Measurements from ENCODE around the gene LINC01488. TPM values are rescaled to one million over a fixed set of nuclear protein-coding genes. Genes with fewer than 3 reads are reported as not detected.

The LINC01488 gene
- total RNA-seq, 1 donor from 2014 or later = not detected

DNA sequence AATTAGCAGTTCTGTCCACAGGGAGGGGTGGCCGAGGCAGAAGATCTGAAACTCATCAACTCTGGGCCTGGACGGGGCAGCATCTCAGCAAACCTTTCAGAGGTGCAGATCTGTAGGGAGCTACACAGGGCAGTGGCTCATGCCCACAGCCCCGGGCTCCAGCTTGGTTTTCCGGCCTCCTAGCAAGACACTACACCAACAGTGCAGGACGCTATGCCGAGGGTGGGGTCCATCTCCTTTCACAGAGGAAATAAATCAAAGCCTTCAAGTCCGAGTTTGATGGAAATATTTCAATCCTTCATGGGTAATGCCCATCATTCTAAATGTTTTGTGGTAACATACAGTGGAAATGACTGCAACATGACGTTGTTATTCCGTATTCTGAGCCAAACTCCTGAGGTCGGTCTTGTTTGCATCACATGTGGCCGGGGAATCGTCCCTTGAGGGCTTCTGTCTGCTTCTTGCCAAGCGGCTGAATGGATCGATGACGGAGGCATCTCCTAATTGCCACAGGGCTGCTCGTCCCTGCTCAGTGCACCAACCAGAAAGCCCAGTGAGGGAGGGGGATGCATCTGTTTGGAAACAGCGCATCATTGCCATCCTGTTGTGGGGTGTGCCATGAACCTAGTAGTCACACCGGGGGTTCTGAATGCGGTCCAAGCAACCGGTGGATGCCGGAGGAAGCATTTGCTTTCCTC lies 30.0 kb downstream of the LINC01488 start:
- no peaks in the 10 kb centered on the region for H3K36me3 ChIP-seq (ENCODE audit: insufficient read depth, low read length)
- DNase-seq (ENCODE audit: low read depth) = peak; percentile 43
- Mint-ChIP-seq H3K36me3 (ENCODE audit: low read depth, unreplicated experiment) (peaks cover 7% of the 10 kb centered on the region), H3K4me3 (ENCODE audit: unreplicated experiment) (no peak overlapping the region), H3K4me1 (ENCODE audit: low read depth, unreplicated experiment) (peaks cover 6% of the 10 kb centered on the region), H3K9me3 (ENCODE audit: unreplicated experiment) (peaks cover 10% of the 10 kb centered on the region), H3K27ac (ENCODE audit: unreplicated experiment) (peak overlapping the region; percentile 27), H3K27me3 (ENCODE audit: low read depth, unreplicated experiment) (peaks cover 35% of the 10 kb centered on the region)
- H3K4me2 ChIP-seq (ENCODE audit: low read length) = no peak overlapping the region
- H2AFZ ChIP-seq (ENCODE audit: low read depth, low read length) = no peak overlapping the region
- no peak overlapping the region for H3K27ac ChIP-seq (ENCODE audit: low read depth, low read length)
- no peaks in the 10 kb centered on the region for H3K79me2 ChIP-seq (ENCODE audit: insufficient read depth, low read length)
- TF ChIP-seq EZH2 (IDR thresholded peaks at IDR 0.05; ENCODE audit: insufficient read depth, low read length) (no peak), CTCF (IDR thresholded peaks at IDR 0.05; ENCODE audit: insufficient read depth, low read depth, low read length) (no peak)
- H3K4me1 ChIP-seq (ENCODE audit: insufficient read depth, low read length) = peaks cover 23% of the 10 kb centered on the region
- no peaks in the 10 kb centered on the region for H4K20me1 ChIP-seq (ENCODE audit: insufficient read depth, low read length)
- H3K4me3 ChIP-seq (ENCODE audit: insufficient read depth, low read depth, low read length) = no peak overlapping the region
- H3K27me3 ChIP-seq (ENCODE audit: insufficient read depth, low read length) = no peaks in the 10 kb centered on the region
- H3K9ac ChIP-seq (ENCODE audit: low read length) = no peak overlapping the region
- FAIRE-seq = no peak
- H3K9me3 ChIP-seq (ENCODE audit: insufficient read depth, low read depth, low read length) = peaks cover 3% of the 10 kb centered on the region

DNA sequence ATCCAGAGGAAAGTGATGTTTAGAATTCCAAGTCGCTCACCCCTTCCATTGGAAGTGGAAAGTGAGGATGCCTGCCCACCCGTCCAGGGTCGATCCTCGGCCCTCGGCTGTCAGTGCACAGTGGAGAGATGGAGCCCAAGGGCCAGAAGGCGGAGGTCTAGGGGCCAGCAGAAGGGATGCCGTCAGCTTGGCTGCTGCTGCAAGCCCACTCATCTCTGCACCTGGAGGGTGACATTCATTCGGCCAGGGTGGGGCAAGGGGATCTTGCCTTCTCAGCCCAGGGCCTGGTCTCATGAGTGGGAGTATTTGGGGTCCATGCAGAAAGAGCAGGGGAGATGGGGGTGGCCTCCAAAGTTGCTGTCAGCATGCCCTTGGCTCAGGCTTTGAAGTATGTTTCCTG lies 30.7 kb downstream of the LINC01488 start:
- H3K27me3 Mint-ChIP-seq (ENCODE audit: low read depth, unreplicated experiment) = peaks cover 40% of the 10 kb centered on the region
- Histone ChIP-seq H3K4me3 (ENCODE audit: insufficient read depth, low read depth, low read length) (no peak overlapping the region), H4K20me1 (ENCODE audit: insufficient read depth, low read length) (no peaks in the 10 kb centered on the region), H3K4me1 (ENCODE audit: insufficient read depth, low read length) (peaks cover 30% of the 10 kb centered on the region), H3K79me2 (ENCODE audit: insufficient read depth, low read length) (no peaks in the 10 kb centered on the region), H3K4me2 (ENCODE audit: low read length) (no peak overlapping the region), H3K27ac (ENCODE audit: low read depth, low read length) (no peak overlapping the region), H3K27me3 (ENCODE audit: insufficient read depth, low read length) (no peaks in the 10 kb centered on the region), H2AFZ (ENCODE audit: low read depth, low read length) (no peak overlapping the region), H3K9me3 (ENCODE audit: insufficient read depth, low read depth, low read length) (peaks cover 3% of the 10 kb centered on the region), H3K36me3 (ENCODE audit: insufficient read depth, low read length) (no peaks in the 10 kb centered on the region), H3K9ac (ENCODE audit: low read length) (no peak overlapping the region)
- FAIRE-seq (no peak), DNase-seq (ENCODE audit: low read depth) (no peak)
- peaks cover 6% of the 10 kb centered on the region for H3K4me1 Mint-ChIP-seq (ENCODE audit: low read depth, unreplicated experiment)
- no peak overlapping the region for H3K4me3 Mint-ChIP-seq (ENCODE audit: unreplicated experiment)
- peaks cover 7% of the 10 kb centered on the region for H3K36me3 Mint-ChIP-seq (ENCODE audit: low read depth, unreplicated experiment)
- H3K27ac Mint-ChIP-seq (ENCODE audit: unreplicated experiment) = no peak overlapping the region
- peaks cover 11% of the 10 kb centered on the region for H3K9me3 Mint-ChIP-seq (ENCODE audit: unreplicated experiment)
- no peak for TF ChIP-seq EZH2 (IDR thresholded peaks at IDR 0.05; ENCODE audit: insufficient read depth, low read length)
- TF ChIP-seq CTCF (IDR thresholded peaks at IDR 0.05; ENCODE audit: insufficient read depth, low read depth, low read length) = no peak

- no peak for FAIRE-seq
- DNase-seq (ENCODE audit: low read depth) = no peak
- H3K9me3 ChIP-seq (ENCODE audit: insufficient read depth, low read depth, low read length) = peaks cover 3% of the 10 kb centered on the region
- H4K20me1 ChIP-seq (ENCODE audit: insufficient read depth, low read length) = no peaks in the 10 kb centered on the region
- Mint-ChIP-seq H3K9me3 (ENCODE audit: unreplicated experiment) (peaks cover 15% of the 10 kb centered on the region), H3K4me1 (ENCODE audit: low read depth, unreplicated experiment) (peaks cover 6% of the 10 kb centered on the region), H3K27ac (ENCODE audit: unreplicated experiment) (no peak overlapping the region), H3K4me3 (ENCODE audit: unreplicated experiment) (no peak overlapping the region), H3K27me3 (ENCODE audit: low read depth, unreplicated experiment) (peaks cover 42% of the 10 kb centered on the region), H3K36me3 (ENCODE audit: low read depth, unreplicated experiment) (peaks cover 7% of the 10 kb centered on the region)
- H2AFZ ChIP-seq (ENCODE audit: low read depth, low read length) = no peak overlapping the region
- H3K4me1 ChIP-seq (ENCODE audit: insufficient read depth, low read length) = peaks cover 34% of the 10 kb centered on the region
- no peaks in the 10 kb centered on the region for H3K27me3 ChIP-seq (ENCODE audit: insufficient read depth, low read length)
- no peaks in the 10 kb centered on the region for H3K79me2 ChIP-seq (ENCODE audit: insufficient read depth, low read length)
- H3K9ac ChIP-seq (ENCODE audit: low read length) = no peak overlapping the region
- H3K4me2 ChIP-seq (ENCODE audit: low read length) = no peak overlapping the region
- no peaks in the 10 kb centered on the region for H3K36me3 ChIP-seq (ENCODE audit: insufficient read depth, low read length)
- TF ChIP-seq EZH2 (IDR thresholded peaks at IDR 0.05; ENCODE audit: insufficient read depth, low read length) (no peak), CTCF (IDR thresholded peaks at IDR 0.05; ENCODE audit: insufficient read depth, low read depth, low read length) (no peak)
- H3K27ac ChIP-seq (ENCODE audit: low read depth, low read length) = no peak overlapping the region
- no peak overlapping the region for H3K4me3 ChIP-seq (ENCODE audit: insufficient read depth, low read depth, low read length)
Measured at GRCh38 chr11:69512790-69513189, 31.3 kb downstream of the LINC01488 start.
